ENCODE results near the gene PRR35. TPM values are rescaled to one million over a fixed set of nuclear protein-coding genes. Genes with fewer than 3 reads are reported as not detected.

Gene PRR35
- total RNA-seq, 2 experiments from 2014 or later = not detected

DNA sequence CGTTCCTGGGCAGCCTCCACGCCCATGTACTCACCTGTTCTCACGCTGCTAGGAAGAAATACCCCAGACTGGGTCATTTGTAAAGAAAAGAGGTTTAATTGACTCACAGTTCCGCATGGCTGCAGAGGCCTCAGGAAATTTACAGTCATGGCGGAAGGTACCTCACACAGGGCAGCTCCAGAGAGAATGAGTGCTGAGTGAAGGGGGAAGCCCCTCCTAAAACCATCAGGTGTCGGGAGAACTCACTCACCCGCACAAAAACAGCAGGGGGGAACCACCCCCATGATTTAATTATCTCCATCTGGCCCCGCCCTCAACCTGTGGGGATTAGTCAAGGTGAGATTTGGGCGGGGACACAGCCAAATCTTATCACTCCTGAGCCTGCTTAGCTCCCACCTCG, 47.8 kb downstream of the PRR35 start:
- intact Hi-C loops (cut with DNase I, micrococcal nuclease) = no loop called here
- ChIA-PET CTCF (no interaction called here), POLR2A (no interaction called here)
- Histone ChIP-seq H3K36me3 (ENCODE audit: insufficient read depth, low read length) (no peaks in the 10 kb centered on the region), H3K4me1 (ENCODE audit: insufficient read depth, low read length) (peaks cover 9% of the 10 kb centered on the region), H3K9me3 (ENCODE audit: control insufficient read depth in 1 of 2, insufficient read depth in 1 of 2, low read length in 2 of 2) (peaks cover 0 to 9% of the 10 kb centered on the region in 2 experiments), H3K27ac (ENCODE audit: low read depth in 1 of 2, low read length in 2 of 2) (no peak overlapping the region), H3K4me3 (ENCODE audit: low read length) (no peak overlapping the region), H3K27me3 (ENCODE audit: control insufficient read depth in 1 of 2, insufficient read depth in 2 of 2, low read length in 2 of 2) (no peaks in the 10 kb centered on the region)
- H3K4me3 Mint-ChIP-seq = no peak overlapping the region
- ATAC-seq (ENCODE audit: poor library complexity) (no peak), DNase-seq (no peak)
- H3K4me1 Mint-ChIP-seq (ENCODE audit: low read depth) = peaks cover 13% of the 10 kb centered on the region
- H3K36me3 Mint-ChIP-seq (ENCODE audit: low read depth) = no peaks in the 10 kb centered on the region
- no peaks in the 10 kb centered on the region for H3K27me3 Mint-ChIP-seq
- H3K9me3 Mint-ChIP-seq = no peaks in the 10 kb centered on the region
- no peak overlapping the region for H3K27ac Mint-ChIP-seq
- TF ChIP-seq, protein P1, sequence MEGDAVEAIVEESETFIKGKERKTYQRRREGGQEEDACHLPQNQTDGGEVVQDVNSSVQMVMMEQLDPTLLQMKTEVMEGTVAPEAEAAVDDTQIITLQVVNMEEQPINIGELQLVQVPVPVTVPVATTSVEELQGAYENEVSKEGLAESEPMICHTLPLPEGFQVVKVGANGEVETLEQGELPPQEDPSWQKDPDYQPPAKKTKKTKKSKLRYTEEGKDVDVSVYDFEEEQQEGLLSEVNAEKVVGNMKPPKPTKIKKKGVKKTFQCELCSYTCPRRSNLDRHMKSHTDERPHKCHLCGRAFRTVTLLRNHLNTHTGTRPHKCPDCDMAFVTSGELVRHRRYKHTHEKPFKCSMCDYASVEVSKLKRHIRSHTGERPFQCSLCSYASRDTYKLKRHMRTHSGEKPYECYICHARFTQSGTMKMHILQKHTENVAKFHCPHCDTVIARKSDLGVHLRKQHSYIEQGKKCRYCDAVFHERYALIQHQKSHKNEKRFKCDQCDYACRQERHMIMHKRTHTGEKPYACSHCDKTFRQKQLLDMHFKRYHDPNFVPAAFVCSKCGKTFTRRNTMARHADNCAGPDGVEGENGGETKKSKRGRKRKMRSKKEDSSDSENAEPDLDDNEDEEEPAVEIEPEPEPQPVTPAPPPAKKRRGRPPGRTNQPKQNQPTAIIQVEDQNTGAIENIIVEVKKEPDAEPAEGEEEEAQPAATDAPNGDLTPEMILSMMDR (IDR thresholded peaks at IDR 0.05) = no peak

- no peak overlapping the region for H3K27ac Mint-ChIP-seq
These were observed 49.1 kb downstream of the PRR35 start for GRCh38 chr16:609316-609715.

DNA sequence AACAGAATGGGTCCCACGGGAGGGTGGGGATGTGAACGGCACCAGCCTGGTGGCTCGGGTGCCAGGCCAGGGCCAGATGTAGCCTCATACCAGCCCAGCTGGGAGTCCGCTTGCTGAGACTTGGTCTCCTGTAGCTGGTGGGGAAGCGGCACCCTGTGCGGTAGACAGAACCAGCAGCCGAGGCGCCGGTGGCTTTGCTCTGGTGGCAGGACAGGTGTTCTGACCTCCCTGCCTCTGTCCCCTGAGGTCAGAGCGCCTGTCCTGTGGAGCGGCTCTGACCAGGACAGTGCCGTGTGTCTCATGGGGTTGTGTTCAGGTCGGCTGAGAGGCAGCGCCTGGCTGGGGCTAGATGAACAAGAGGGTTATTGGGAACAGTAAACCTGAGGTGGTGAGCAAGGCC, 49.8 kb downstream of the PRR35 start:
- DNase-seq = no peak
- no peak overlapping the region for H3K4me3 Mint-ChIP-seq
- H3K9me3 Mint-ChIP-seq = no peaks in the 10 kb centered on the region
- H3K27ac ChIP-seq (ENCODE audit: low read depth in 1 of 2, low read length in 2 of 2) = no peak overlapping the region
- no peaks in the 10 kb centered on the region for H3K36me3 ChIP-seq (ENCODE audit: insufficient read depth, low read length)
- TF ChIP-seq, protein P1 (IDR thresholded peaks at IDR 0.05) = no peak
- H3K4me3 ChIP-seq (ENCODE audit: low read length) = no peak overlapping the region
- no peaks in the 10 kb centered on the region for H3K27me3 Mint-ChIP-seq
- H3K4me1 Mint-ChIP-seq (ENCODE audit: low read depth) = peaks cover 5% of the 10 kb centered on the region
- no peak overlapping the region for H3K27ac Mint-ChIP-seq
- intact Hi-C loops (cut with DNase I, micrococcal nuclease) = loop anchor here in 1 of 2 experiments (2.0 to 5.0 kb wide), 2 partner anchors 31 to 83 kb away; partner anchors contain the start of gene CAPN15
- no peak for ATAC-seq (ENCODE audit: poor library complexity)
- peaks cover 0 to 6% of the 10 kb centered on the region in 2 experiments for H3K9me3 ChIP-seq (ENCODE audit: control insufficient read depth in 1 of 2, insufficient read depth in 1 of 2, low read length in 2 of 2)
- CTCF ChIA-PET = interaction anchor here (0.9 to 1.0 kb wide), 2 partner anchors 31 kb away, joined by 3 to 5 read pairs; no protein-coding TSS in a partner anchor
- H3K4me1 ChIP-seq (ENCODE audit: insufficient read depth, low read length) = peaks cover 9% of the 10 kb centered on the region
- POLR2A ChIA-PET = no interaction called here
- H3K27me3 ChIP-seq (ENCODE audit: control insufficient read depth in 1 of 2, insufficient read depth in 2 of 2, low read length in 2 of 2) = no peaks in the 10 kb centered on the region
- H3K36me3 Mint-ChIP-seq (ENCODE audit: low read depth) = no peaks in the 10 kb centered on the region

More at GRCh38 chr16:609316-609715, 49.1 kb downstream of the PRR35 start:
- TF ChIP-seq, protein P1 (IDR thresholded peaks at IDR 0.05) = no peak
- Mint-ChIP-seq H3K36me3 (ENCODE audit: low read depth) (no peaks in the 10 kb centered on the region), H3K4me1 (ENCODE audit: low read depth) (peaks cover 5% of the 10 kb centered on the region), H3K9me3 (no peaks in the 10 kb centered on the region), H3K27me3 (no peaks in the 10 kb centered on the region), H3K4me3 (no peak overlapping the region)
- intact Hi-C loops (cut with DNase I, micrococcal nuclease) = no loop called here
- no peaks in the 10 kb centered on the region for H3K27me3 ChIP-seq (ENCODE audit: control insufficient read depth in 1 of 2, insufficient read depth in 2 of 2, low read length in 2 of 2)
- peaks cover 0 to 9% of the 10 kb centered on the region in 2 experiments for H3K9me3 ChIP-seq (ENCODE audit: control insufficient read depth in 1 of 2, insufficient read depth in 1 of 2, low read length in 2 of 2)
- no peak for ATAC-seq (ENCODE audit: poor library complexity)
- CTCF ChIA-PET = interaction anchor here (0.9 kb wide), 1 partner anchor 30 kb away, joined by 5 read pairs; no protein-coding TSS in a partner anchor
- no peak overlapping the region for H3K27ac ChIP-seq (ENCODE audit: low read depth in 1 of 2, low read length in 2 of 2)
- no peaks in the 10 kb centered on the region for H3K36me3 ChIP-seq (ENCODE audit: insufficient read depth, low read length)
- peaks cover 9% of the 10 kb centered on the region for H3K4me1 ChIP-seq (ENCODE audit: insufficient read depth, low read length)
- no peak overlapping the region for H3K4me3 ChIP-seq (ENCODE audit: low read length)
- DNase-seq = no peak
- POLR2A ChIA-PET = no interaction called here

Measured in CD4-positive, alpha-beta T cell (primary cell).